GM18951 (cell line): ENCODE results near the gene JAG2.

Source experiments
- POLR2A ChIP-seq: IDR thresholded peaks from 4 replicates; pipeline ENCODE4 v1.6.1; 2011; ENCODE audit warnings: mild to moderate bottlenecking; ENCODE audit not compliant: insufficient read length, insufficient read depth; ENCODE audit errors: extremely low read depth
- in situ Hi-C: fragments of 300-500 bp; cut with MboI; formaldehyde crosslinking; loops from one replicate; pipeline ENCODE4 v1.12.0; 2022; ENCODE audit warnings: low sequenced_read_pairs, mixed read lengths, inconsistent platforms; ENCODE audit not compliant: unreplicated experiment

JAG2 gene

DNA sequence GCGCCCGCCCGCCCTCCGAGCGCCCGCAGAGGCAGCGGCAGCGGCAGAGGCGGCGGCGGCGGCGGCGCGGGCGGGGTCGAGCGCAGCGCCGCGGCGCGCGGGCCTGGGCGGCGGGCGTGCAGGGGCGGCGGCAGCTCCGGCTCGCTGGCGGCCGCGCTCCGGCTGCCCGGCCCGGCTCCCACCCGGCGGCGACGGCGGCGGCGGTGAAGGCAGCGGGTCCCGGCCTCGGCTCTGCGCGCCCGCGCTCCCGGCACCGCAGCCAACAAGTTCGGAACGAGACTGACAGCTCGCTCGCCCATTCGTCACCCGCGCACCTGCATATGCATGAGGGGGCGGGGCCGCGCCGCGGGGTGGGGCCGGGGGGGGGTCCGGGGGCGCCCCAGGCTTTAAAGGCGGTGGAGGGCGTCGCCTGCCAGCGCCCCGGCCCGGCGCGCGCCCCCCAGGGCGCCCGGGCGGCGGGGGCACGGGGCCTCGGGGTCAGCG, at the start of gene JAG2:
JAG2 (minus strand) TSS at position 281 of the 483 bp plus-strand sequence. CDS start 356 bp downstream, outside the sequence.
- in situ Hi-C loops = loop anchor here (10.0 kb wide), 1 partner anchor 74 kb away; no protein-coding TSS in a partner anchor
- TF ChIP-seq POLR2A = no peak

DNA sequence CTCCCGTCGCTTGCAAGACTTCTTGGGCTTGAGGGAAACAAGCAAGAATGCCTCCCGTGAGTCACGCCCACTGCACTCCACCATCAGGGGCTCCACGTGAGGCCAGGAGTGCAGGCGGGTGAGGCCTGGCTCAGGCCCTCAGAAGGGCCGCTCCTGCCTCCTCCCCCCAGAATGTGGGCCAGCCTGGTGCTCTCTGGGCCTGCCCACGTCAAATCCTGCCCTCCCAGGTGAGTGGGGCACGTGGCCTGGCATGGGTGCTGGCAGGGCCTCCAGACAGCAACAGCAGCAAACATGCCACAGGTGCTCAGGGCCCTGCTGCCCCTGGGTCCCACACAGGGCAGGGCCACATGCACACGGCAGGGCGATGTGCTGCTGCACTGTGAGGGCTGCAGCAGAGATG, 49.2 kb upstream of the JAG2 start:
- in situ Hi-C loops = no loop called here
- TF ChIP-seq POLR2A = no peak

- in situ Hi-C loops = no loop called here
- TF ChIP-seq POLR2A = no peak
Measured at GRCh38 chr14:105216490-105217247, 48.1 kb upstream of the JAG2 start.

DNA sequence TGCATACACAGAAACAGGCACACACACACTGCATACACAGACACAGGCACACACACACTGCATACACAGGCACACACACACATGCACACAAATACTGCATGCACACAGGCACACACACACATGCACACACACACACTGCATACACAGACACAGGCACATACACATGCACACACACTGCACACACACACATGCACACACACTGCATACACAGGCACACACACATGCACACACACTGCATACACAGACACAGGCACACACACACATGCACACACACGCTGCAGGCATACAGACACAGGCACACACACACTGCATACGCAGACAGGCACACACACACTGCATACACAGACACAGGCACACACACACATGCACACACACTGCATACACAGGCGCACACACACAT, 47.0 kb upstream of the JAG2 start:
- in situ Hi-C loops = no loop called here

DNA sequence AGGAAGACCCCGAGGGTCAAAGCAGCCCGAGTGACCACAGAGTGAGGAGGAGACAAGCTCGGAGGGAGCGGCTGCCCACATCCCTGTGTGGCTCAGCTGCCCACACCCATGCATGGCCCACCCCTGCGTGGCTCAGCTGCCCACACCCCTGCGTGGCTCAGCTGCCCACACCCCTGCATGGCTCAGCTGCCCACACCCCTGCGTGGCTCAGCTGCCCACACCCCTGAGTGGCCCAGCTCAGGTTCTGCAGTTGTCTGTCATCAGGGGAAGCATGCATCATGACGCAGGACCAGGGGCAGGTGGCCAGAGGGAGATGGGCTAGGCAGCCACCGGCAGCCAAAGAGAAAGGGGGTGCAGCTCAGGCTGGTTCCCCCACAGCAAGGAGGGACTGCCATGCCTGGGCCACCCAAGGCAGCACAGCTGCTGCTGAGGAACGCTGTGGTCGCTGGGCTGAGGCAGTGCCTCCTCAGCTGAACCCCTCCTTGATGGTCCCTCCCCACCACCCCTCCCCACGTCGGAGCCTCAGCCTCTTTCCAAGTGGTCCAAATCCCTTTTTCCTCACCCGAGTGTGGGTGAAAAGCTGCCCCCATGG, 45.8 kb upstream of the JAG2 start:
- in situ Hi-C loops = no loop called here
- no peak for TF ChIP-seq POLR2A

More for the DNA sequence above, 47.0 kb upstream of the JAG2 start:
- no peak for TF ChIP-seq POLR2A

GRCh38 chr14:105213361-105213760, 44.8 kb upstream of the JAG2 start:
- in situ Hi-C loops = no loop called here
- no peak for TF ChIP-seq POLR2A

DNA sequence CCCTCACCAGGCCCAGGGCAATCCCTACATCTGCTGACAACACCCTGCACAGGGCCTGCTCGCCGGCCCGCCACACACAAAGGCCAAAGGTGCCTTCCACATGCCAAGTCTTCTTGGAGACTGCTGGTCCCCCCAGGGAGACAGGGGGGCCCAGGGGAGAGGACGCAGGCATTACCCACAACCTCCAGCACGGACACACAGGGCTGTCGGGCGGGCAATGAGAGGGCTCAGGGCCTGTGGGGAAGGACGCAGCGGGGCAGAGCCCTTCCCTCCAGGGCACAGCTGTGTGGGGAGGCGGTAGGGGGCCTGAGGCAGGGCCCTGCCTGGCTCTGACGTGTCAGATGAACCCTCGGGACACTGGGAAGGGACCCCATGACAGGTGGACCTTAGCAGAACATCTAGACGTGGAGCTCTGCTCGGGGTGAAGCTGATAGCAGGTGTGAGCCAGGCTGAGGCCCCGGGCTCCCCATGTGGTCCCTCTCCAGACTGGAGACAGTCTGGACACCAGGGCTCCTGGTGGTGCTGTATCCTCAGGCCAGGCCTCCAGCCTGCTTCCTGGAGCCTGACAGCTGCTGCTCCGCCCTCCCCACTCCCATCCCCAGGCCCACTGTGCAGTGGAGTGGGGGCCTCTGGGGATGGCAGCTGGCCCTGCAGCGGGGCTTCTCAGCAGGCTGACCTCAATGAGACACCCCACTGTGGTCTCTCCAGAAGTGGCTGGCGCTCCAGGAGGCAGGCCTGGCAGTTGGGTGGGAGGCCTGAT, 44.1 kb upstream of the JAG2 start:
- TF ChIP-seq POLR2A = no peak
- in situ Hi-C loops = no loop called here

DNA sequence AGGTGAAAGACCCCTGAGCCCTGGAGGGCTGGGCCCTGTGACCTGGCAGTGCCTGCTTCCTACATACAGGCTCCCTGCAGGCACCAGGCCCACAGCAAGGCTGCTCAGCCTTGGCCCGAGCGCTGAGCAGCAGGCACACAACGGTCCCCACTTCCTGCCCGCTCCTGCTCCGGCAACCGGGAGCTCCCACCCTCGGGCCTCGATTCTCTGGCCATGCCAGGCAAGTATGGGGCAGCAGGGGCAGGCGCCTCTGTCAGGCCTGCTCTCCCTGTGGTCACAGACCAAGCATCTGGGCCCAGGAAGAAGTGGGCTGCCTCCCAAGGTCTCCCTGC, 43.1 kb upstream of the JAG2 start:
- in situ Hi-C loops = no loop called here
- TF ChIP-seq POLR2A = no peak

DNA sequence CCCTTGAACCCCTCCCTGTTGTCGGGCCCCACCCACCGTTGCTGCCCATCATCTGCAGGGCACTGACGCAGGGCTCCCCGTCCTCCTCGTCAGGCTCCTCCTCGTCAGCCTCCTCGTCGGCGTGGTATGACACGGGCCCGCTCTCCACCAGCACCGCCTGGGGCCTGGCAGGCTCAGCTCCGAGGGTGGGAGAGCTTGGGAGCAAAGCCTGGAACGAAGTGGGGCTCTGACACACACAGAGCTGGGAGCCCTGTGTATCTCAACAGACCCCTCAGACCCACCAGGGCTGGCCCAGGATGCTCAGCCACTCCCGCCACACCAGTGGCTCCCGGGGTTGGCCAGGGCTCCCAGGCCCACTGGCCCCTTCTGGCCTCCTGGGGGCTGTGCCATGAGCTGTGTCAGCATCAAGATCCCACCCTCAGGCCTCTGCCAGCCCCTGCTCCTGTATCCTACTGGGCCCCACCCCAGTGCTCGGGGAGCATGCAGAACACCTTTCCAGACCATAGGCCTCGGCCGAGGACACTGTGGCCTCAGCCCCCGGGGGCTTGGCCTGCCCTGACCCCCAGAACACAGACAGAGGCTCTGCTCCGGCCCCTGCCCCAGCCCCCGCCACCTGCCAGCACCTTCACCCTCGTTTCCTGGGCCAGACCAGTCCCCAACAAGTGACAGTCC, 42.6 kb upstream of the JAG2 start:
- no peak for TF ChIP-seq POLR2A
- in situ Hi-C loops = no loop called here

- in situ Hi-C loops = no loop called here
- TF ChIP-seq POLR2A = no peak
Measured at GRCh38 chr14:105210266-105211025, 41.9 kb upstream of the JAG2 start.

GRCh38 chr14:105209646-105210045, 41.1 kb upstream of the JAG2 start:
- TF ChIP-seq POLR2A = no peak
- in situ Hi-C loops = loop anchor here (10.0 kb wide), 1 partner anchor 55 kb away; no protein-coding TSS in a partner anchor

DNA sequence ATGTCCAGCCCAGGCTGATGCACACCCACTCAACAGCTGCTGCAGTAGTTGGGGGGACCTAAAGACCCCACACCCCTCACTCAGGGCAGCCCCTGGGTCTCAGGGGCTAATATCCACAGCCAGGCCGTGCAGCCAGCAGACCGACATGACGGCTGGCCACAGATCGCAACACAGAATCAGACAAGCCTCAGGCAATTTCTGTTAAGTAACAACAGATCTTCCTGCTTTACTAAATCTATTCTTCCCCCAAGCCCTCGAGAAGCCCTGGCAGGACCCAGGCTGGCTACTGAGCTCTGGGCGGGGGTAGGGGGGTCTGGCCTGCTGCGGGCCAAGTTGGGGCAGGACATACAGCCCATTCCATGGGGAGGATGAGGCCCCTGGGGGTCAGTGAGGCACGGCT, 40.5 kb upstream of the JAG2 start:
- no peak for TF ChIP-seq POLR2A
- in situ Hi-C loops = loop anchor here (10.0 kb wide), 1 partner anchor 56 kb away; no protein-coding TSS in a partner anchor

- in situ Hi-C loops = loop anchor here (10.0 kb wide), 1 partner anchor 56 kb away; no protein-coding TSS in a partner anchor
- no peak for TF ChIP-seq POLR2A
Measured at GRCh38 chr14:105208738-105209075, 40.1 kb upstream of the JAG2 start.
